OCI-LY3 (cell line): ENCODE data around the gene NDUFB10.

ENCODE experiments used
- EZH2phosphoT487 ChIP-seq: fragments of 200-600 bp; shearing (Covaris generic); IDR thresholded peaks from 2 replicates; pipeline ENCODE4 v1.6.1; 2018; ENCODE audit warnings: antibody characterized with exemption, mixed run types, low read depth
- TF ChIP-seq, protein P1 (sequence below): fragments of 200-600, 300-600 bp; sonication (generic); IDR thresholded peaks from 2 replicates; pipeline ENCODE4 v1.5.1; 2014; ENCODE audit warnings: antibody characterized with exemption, low read length, low read depth

DNA sequence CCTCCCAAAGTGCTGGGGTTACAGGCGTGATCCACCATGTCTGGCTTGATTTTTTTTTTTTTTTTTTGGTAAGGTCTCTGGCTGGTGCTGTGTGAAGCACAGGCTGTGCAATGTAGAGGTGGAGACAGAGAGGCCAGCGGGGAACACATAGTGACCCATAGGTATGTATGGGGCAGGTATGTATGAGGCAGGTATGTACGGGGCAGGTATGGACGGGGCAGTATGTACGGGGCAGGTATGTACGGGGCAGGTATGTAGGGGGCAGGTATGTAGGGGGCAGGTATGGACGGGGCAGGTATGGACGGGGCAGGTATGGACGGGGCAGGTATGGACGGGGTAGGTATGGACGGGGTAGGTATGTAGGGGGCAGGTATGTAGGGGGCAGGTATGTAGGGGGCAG lies 9.8 kb upstream of the NDUFB10 start:
- TF ChIP-seq EZH2phosphoT487: no peak
- TF ChIP-seq, protein P1, sequence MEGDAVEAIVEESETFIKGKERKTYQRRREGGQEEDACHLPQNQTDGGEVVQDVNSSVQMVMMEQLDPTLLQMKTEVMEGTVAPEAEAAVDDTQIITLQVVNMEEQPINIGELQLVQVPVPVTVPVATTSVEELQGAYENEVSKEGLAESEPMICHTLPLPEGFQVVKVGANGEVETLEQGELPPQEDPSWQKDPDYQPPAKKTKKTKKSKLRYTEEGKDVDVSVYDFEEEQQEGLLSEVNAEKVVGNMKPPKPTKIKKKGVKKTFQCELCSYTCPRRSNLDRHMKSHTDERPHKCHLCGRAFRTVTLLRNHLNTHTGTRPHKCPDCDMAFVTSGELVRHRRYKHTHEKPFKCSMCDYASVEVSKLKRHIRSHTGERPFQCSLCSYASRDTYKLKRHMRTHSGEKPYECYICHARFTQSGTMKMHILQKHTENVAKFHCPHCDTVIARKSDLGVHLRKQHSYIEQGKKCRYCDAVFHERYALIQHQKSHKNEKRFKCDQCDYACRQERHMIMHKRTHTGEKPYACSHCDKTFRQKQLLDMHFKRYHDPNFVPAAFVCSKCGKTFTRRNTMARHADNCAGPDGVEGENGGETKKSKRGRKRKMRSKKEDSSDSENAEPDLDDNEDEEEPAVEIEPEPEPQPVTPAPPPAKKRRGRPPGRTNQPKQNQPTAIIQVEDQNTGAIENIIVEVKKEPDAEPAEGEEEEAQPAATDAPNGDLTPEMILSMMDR: no peak
